Activated T-helper 17 cell treated with anti-CD3 and anti-CD28 coated beads, Interleukin-2, amount 50 U/mL, for 72 hours (primary cell): ENCODE measurements around the gene CORO7. TPM values are rescaled to one million over a fixed set of nuclear protein-coding genes. Genes with fewer than 3 reads are reported as not detected.
A peak's percentile ranks its signal among the peaks of the same experiment; 100 is the strongest.

Source experiments
- ATAC-seq: fragments of 150-1000 bp; cut with Tn5 transposase; replicated peaks from 2 replicates; pipeline ENCODE4 v1.10.0; 2021; ENCODE audit warnings: mild to moderate bottlenecking, moderate library complexity
- H3K27ac Mint-ChIP-seq: one replicate; pipeline ENCODE4 v1.8.0; 2022; ENCODE audit warnings: mixed read lengths
- H3K27me3 Mint-ChIP-seq: one replicate; pipeline ENCODE4 v1.8.0; 2022; ENCODE audit warnings: mixed read lengths
- H3K36me3 Mint-ChIP-seq: one replicate; pipeline ENCODE4 v1.8.0; 2022; ENCODE audit warnings: low read depth, mild to moderate bottlenecking, mixed read lengths
- H3K4me1 Mint-ChIP-seq: one replicate; pipeline ENCODE4 v1.8.0; 2022; ENCODE audit warnings: mixed read lengths
- H3K4me3 Mint-ChIP-seq: one replicate; pipeline ENCODE4 v1.8.0; 2022; ENCODE audit warnings: mild to moderate bottlenecking, mixed read lengths
- H3K9me3 Mint-ChIP-seq: one replicate; pipeline ENCODE4 v1.8.0; 2022; ENCODE audit warnings: mixed read lengths
- total RNA-seq, 2 donors: library from RNA; stranded (reverse); gene quantifications; one replicate each; pipeline ENCODE4 v1.2.3, GENCODE V29; 2022

The CORO7 gene
- total RNA-seq, 2 donors from 2014 or later, result 82.6 to 114 TPM

DNA sequence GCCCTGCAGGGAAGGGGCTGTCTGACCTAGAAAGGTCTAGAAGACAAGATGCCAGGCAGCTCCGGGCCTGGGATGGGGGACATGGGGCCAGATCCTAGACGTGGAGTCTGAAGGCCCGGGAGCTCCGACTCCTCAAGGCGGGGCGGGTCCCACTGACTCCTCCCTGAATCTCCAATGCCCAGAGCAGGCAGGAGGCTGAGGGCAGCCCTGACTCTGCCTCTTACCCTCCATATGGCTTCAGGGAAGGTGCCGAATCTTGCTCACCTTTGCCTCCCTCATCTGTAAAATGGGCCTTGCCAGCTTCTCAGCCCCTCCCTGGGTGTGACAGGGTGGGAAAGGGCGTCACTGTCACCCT lies 30.0 kb downstream of the CORO7 start:
- Mint-ChIP-seq H3K27me3 (no peaks in the 10 kb centered on the region), H3K9me3 (no peaks in the 10 kb centered on the region), H3K4me1 (no peaks in the 10 kb centered on the region), H3K36me3 (peaks cover 53% of the 10 kb centered on the region), H3K4me3 (no peak overlapping the region), H3K27ac (no peak overlapping the region)
- ATAC-seq, result no peak

DNA sequence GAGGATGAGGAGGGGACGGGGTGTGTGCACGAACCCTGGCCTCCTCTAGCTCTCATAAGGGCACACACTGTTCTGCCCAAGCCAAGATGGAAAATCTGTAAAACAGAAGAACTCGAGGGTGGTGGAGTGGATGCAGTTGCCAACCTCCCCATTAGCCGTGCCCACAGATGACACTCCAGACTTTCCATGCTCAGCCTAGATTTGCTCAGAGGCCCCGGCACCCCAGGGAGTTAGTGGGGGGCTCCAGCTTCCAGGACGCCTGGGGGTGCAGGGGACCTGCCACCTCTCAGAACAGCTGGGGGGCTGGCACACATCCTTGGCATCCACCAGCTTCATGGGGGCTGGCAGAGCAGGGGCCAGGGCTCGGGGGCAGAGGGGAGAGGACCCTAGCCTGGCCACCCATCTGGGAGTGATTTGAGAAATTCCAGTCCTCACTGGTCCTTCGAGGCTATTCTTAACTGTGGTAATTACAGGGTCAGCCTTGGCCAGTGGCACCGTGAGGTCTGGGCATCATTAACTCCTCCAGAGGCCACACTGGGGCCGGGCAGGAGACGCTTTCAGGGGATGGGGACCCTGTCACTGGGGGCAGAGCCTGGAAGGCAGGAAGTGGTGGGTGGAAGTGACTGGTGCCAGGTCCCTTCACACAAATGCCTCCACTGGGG lies 30.5 kb downstream of the CORO7 start:
- H3K4me1 Mint-ChIP-seq, result no peaks in the 10 kb centered on the region

DNA sequence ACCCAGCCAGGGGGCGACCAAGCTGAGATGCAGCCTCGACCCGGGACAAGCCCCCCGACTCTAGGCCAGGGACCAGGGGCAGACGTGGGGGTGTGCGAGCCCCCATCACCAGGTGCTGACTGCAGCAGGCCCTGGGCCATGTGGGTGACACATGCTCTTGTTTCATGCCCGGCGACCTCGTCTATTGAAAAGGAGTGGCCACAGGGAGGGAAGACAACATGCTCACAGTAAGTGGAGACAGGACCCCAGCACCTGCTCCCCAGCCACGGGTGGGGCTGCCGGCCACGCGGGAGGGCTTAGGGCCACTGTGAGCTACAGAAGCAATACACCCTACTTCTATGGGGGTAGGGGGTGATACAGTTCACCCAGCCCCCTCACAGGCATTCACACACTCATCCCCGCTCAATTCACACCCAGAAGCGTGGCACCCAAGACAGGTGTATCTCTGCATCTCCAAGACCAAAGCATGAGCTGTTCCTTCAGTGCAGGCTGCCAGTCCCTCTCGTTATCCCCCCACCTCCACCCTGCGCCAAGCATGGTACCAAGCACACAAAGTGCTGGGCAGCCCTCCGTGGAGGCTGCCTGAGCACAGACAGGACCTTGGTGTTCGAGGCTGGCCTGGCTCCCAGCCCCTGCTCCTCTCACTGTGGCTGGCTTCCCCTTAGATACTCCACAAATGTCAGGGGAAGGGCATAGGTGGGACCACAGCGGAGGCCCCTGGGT lies 31.2 kb downstream of the CORO7 start:
- Mint-ChIP-seq H3K9me3 (no peaks in the 10 kb centered on the region), H3K4me1 (no peaks in the 10 kb centered on the region), H3K27me3 (no peaks in the 10 kb centered on the region), H3K27ac (no peak overlapping the region), H3K4me3 (no peak overlapping the region), H3K36me3 (peaks cover 41% of the 10 kb centered on the region)
- ATAC-seq, result no peak

More for the DNA sequence above, 30.5 kb downstream of the CORO7 start:
- ATAC-seq, result no peak
- no peaks in the 10 kb centered on the region for H3K27me3 Mint-ChIP-seq
- peaks cover 48% of the 10 kb centered on the region for H3K36me3 Mint-ChIP-seq
- H3K4me3 Mint-ChIP-seq, result no peak overlapping the region
- no peak overlapping the region for H3K27ac Mint-ChIP-seq
- no peaks in the 10 kb centered on the region for H3K9me3 Mint-ChIP-seq

DNA sequence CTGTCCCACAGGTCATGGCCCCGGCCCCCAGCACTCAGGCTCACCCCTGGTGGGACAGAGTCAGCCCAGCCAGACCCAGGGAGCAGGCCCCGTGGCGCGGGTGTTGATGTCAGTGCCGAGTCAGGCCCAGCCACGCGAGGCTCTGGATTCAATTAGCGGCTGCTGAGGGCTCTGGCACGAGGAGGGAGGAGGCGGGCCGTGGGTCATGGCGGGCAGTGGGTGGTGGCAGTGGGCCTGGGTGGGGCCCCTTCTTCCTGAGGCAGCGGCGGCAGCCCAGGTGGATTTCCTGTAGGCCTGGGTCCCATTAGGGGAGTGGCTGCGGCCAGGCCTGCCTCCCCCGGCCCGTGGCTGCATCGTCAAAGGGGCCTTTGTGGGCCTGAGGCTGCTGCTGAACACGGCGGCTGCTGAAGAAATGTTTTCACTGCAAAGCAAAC lies 31.9 kb downstream of the CORO7 start:
- Mint-ChIP-seq H3K36me3 (peaks cover 34% of the 10 kb centered on the region), H3K27ac (no peak overlapping the region), H3K4me1 (no peaks in the 10 kb centered on the region), H3K4me3 (no peak overlapping the region), H3K27me3 (no peaks in the 10 kb centered on the region), H3K9me3 (no peaks in the 10 kb centered on the region)
- ATAC-seq, result no peak

DNA sequence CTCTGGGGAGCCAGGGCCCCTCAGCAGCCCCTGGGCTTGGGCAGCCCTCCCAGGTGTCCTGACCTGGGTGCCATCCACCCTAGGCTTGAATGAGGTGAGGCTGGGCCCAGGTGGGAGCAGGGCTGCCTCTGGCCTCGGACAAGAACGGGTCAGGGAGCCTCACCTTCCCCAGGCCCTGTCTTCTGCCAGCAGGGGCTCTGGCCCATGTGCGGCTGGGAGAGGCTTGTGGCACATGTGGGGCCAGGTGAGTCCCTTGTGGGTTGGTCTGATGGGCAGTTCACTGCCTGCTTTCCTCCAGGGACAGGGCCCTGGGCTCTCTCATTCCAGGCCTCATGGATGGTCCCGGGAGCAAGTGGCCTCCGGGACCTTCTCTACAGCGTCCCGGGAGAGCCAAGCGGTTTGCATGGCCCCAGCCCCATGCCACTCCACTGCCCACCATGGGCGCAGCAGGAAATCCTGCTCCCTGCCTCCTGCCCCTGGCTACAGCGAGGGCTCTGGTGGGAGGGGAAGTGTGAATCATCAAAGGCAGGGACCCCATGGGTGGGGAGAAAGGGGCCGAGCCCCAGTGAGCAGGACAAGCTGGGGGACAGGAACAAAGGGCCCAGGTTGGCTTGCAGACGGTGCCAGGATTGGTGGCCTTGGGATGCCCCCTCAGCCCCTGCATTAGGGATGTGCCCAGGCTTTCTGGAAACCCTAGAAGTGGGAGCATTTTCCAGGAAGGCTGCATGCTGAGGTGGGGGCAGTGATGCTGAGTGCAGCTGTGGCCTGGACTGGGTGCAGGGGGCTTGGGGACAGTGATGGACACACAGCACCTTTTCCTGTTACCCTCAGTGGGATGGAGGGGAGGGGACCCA lies 32.6 kb downstream of the CORO7 start:
- no peaks in the 10 kb centered on the region for H3K4me1 Mint-ChIP-seq
- H3K4me3 Mint-ChIP-seq, result no peak overlapping the region
- H3K36me3 Mint-ChIP-seq, result peaks cover 34% of the 10 kb centered on the region
- no peak for ATAC-seq
- no peaks in the 10 kb centered on the region for H3K9me3 Mint-ChIP-seq
- no peaks in the 10 kb centered on the region for H3K27me3 Mint-ChIP-seq
- H3K27ac Mint-ChIP-seq, result peak overlapping the region; percentile 5

DNA sequence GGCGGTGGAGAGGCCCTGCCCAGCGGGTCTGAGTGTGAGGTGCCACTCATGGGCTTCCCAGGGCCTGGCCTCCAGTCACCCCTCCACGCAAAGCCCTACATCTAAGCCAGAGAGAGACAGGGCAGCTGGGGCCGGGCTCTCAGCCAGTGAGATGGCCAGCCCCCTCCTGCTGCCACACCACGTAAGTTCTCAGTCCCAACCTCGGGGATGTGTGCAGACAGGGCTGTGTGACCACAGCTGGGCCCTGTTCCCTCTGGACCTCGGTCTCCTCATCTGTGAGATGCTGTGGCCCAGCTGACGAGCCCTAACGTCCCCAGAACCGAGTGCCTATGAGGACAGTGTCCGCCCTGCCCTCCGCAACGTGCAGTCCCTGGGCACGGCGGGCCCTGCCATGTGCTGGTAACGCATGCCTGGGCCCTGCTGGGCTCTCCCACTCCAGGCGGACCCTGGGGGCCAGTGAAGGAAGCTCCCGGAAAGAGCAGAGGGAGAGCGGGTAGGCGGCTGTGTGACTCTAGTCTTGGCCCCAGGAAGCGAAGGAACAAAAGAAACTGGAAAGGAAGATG lies 33.5 kb downstream of the CORO7 start:
- Mint-ChIP-seq H3K4me1 (no peaks in the 10 kb centered on the region), H3K9me3 (no peaks in the 10 kb centered on the region), H3K36me3 (peaks cover 34% of the 10 kb centered on the region), H3K27me3 (no peaks in the 10 kb centered on the region), H3K4me3 (no peak overlapping the region), H3K27ac (no peak overlapping the region)
- ATAC-seq, result no peak

DNA sequence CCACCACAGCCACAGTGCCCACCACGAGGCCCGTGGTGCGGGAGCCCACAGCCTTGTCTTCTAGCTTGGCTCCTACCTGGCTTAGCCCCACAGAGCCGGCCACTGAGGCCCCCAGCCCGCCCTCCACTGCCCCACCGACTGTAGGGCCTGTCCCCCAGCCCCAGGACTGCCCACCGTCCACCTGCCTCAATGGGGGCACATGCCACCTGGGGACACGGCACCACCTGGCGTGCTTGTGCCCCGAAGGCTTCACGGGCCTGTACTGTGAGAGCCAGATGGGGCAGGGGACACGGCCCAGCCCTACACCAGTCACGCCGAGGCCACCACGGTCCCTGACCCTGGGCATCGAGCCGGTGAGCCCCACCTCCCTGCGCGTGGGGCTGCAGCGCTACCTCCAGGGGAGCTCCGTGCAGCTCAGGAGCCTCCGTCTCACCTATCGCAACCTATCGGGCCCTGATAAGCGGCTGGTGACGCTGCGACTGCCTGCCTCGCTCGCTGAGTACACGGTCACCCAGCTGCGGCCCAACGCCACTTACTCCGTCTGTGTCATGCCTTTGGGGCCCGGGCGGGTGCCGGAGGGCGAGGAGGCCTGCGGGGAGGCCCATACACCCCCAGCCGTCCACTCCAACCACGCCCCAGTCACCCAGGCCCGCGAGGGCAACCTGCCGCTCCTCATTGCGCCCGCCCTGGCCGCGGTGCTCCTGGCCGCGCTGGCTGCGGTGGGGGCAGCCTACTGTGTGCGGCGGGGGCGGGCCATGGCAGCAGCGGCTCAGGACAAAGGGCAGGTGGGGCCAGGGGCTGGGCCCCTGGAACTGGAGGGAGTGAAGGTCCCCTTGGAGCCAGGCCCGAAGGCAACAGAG lies 34.2 kb downstream of the CORO7 start:
- Mint-ChIP-seq H3K27me3 (no peaks in the 10 kb centered on the region), H3K36me3 (peaks cover 28% of the 10 kb centered on the region), H3K4me3 (no peak overlapping the region), H3K27ac (no peak overlapping the region), H3K9me3 (no peaks in the 10 kb centered on the region), H3K4me1 (no peaks in the 10 kb centered on the region)
- ATAC-seq, result no peak

DNA sequence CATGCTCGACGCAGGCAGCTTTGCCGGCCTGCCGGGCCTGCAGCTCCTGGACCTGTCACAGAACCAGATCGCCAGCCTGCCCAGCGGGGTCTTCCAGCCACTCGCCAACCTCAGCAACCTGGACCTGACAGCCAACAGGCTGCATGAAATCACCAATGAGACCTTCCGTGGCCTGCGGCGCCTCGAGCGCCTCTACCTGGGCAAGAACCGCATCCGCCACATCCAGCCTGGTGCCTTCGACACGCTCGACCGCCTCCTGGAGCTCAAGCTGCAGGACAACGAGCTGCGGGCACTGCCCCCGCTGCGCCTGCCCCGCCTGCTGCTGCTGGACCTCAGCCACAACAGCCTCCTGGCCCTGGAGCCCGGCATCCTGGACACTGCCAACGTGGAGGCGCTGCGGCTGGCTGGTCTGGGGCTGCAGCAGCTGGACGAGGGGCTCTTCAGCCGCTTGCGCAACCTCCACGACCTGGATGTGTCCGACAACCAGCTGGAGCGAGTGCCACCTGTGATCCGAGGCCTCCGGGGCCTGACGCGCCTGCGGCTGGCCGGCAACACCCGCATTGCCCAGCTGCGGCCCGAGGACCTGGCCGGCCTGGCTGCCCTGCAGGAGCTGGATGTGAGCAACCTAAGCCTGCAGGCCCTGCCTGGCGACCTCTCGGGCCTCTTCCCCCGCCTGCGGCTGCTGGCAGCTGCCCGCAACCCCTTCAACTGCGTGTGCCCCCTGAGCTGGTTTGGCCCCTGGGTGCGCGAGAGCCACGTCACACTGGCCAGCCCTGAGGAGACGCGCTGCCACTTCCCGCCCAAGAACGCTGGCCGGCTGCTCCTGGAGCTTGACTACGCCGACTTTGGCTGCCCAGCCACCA lies 35.1 kb downstream of the CORO7 start:
- Mint-ChIP-seq H3K9me3 (no peaks in the 10 kb centered on the region), H3K4me1 (no peaks in the 10 kb centered on the region), H3K4me3 (no peak overlapping the region), H3K27ac (no peak overlapping the region), H3K36me3 (peaks cover 20% of the 10 kb centered on the region), H3K27me3 (no peaks in the 10 kb centered on the region)
- ATAC-seq, result no peak

DNA sequence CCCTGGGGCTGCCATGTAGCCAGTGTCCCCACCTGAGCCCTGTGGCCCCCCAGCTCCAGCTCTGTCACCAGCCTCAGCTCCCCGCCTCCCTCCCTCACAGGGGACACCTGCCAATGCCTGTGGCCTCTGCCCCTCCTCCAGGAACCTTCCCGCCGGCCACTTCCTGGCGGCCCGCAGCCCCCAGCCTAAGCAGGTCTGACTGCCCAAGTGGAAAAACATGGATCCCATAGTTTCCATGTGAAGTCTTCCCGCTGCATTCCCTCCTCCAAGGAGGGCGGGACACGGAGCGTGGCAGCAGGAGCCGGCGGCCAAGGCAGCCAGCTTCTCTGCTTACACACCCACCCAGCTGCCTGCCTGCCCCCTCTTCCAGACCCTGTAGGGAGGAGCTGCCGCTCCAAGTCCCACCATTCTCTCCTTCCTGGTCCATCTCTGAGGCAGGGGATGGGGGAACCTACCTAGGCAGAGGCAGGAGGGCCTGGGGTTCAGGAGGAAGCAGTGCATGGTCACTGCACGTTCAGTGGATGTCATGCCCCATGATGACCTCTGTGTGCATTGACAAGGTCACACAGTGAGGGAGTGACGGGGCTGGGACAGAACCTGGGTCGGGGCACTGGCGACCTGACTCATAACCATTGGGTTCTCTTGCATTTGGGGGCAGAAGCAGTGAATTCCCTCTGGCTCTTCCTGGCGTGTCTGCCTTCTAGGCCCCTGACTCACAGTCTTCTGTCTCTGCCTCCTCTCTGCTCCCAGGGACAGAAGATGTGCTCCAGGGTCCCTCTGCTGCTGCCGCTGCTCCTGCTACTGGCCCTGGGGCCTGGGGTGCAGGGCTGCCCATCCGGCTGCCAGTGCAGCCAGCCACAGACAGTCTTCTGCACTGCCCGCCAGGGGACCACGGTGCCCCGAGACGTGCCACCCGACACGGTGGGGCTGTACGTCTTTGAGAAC lies 36.0 kb downstream of the CORO7 start:
- Mint-ChIP-seq H3K9me3 (no peaks in the 10 kb centered on the region), H3K27me3 (no peaks in the 10 kb centered on the region), H3K4me3 (no peak overlapping the region), H3K4me1 (no peaks in the 10 kb centered on the region), H3K27ac (no peak overlapping the region), H3K36me3 (peaks cover 15% of the 10 kb centered on the region)
- no peak for ATAC-seq

DNA sequence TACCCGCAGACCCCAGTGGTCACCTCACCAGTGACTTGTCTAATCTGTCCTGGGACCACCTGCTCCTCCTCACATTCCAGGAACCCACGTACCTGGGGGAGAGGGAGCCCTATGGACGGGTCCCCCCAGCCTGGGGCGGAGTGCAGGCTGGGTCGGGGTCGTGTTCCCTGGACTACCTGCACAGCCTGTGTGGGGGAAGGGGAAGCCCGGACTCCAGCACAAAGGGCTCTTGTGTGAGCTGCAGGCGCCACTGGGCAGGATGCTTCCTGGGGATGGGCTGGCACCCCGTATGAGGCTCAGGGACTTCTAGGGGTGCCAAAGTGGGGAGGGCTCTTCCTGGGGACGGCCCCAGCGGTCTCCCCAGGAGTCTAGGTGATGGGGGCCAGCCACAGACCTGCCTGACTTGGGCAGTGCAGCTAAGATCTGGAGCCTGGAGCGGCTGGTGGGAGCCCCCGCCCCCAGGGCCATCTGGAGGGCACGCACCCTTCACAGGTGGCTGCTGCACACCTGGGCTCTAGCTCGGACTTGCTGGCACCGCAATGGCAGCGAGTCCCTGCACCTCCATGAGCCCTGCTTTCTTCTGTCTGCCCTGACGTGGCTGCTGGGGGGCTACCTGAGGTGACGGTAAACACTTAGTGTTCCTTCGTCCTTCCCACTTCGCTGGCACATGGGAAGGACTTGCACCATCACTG lies 37.3 kb downstream of the CORO7 start:
- Mint-ChIP-seq H3K4me1 (no peaks in the 10 kb centered on the region), H3K27ac (no peak overlapping the region), H3K4me3 (no peak overlapping the region), H3K36me3 (peaks cover 14% of the 10 kb centered on the region), H3K27me3 (no peaks in the 10 kb centered on the region), H3K9me3 (no peaks in the 10 kb centered on the region)
- ATAC-seq, result no peak

DNA sequence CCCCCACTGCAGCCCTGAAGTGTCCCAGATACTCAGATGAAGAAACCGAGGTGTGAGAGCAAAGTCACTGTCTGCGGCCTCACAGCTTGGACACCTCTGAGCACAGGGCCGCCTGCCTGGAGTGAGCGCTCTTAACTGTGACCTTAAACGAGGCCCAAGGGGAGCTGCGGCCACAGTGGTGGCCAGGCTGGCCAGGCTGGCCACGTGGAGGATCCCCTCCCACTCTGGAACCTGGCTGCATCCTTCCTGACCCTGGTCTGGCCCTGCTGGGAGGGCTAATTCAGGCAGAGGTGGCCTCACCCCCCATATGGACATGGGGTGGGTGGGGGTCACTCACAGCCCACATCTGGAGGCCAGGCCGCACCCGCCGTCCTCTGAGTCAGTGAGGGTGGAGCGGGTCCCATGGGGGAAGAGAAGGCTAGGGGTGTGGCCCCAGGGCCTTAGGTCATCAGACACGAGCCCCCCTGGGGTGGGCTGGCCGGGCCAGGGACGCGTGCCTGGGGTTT lies 38.2 kb downstream of the CORO7 start:
- Mint-ChIP-seq H3K4me3 (no peak overlapping the region), H3K27ac (peak overlapping the region; percentile 83), H3K27me3 (no peaks in the 10 kb centered on the region), H3K36me3 (peaks cover 9% of the 10 kb centered on the region), H3K9me3 (no peaks in the 10 kb centered on the region), H3K4me1 (no peaks in the 10 kb centered on the region)
- no peak for ATAC-seq
